GM18868 (cell line): ENCODE measurements around the gene MAP3K20.
A peak's percentile ranks its signal among the peaks of the same experiment; 100 is the strongest.

Experiments
- ATAC-seq: cut with Tn5 transposase; IDR thresholded peaks from one replicate; pipeline ENCODE4 v1.9.1; 2021; ENCODE audit warnings: mild to moderate bottlenecking, moderate library complexity; ENCODE audit not compliant: unreplicated experiment

Gene MAP3K20

DNA sequence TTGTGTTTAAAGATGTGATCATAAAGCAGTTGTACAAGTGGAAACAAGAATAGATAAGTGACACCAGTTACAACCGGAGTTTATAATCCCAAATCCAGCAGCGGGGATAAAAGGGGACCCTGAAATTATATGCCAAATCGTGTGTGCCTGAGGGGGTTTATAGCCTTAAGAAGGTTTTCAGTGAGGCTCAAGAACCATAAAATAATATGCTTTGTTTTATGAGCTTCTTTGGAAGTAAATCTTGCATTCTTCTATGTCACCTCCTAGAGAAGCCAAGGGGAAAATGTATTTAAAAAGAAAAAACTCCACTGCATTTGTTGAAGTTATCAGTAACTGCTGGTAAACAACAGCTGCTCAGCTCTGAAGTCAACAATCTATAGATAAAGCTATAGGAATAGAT is 25.8 kb upstream of the MAP3K20 start:
- ATAC-seq: no peak

DNA sequence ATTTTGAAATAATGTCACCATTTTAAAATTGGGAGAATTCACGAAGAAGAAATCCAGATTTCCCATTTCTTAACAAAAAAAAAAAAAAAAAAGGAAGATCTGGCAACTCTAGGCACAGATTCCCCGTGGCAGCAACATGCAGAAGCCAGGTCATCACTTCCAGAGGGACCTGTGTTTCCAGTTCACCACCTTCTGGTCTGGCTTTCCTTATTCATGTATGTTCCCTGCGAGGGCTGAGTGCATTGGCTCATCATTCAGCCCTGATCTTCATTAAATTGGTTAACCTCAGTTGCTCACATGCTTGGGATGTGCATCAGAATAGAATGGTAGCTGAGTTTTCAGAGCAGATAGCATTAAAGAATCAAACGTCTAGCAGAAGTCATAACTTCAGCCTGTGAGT is 25.0 kb upstream of the MAP3K20 start:
- ATAC-seq: no peak

DNA sequence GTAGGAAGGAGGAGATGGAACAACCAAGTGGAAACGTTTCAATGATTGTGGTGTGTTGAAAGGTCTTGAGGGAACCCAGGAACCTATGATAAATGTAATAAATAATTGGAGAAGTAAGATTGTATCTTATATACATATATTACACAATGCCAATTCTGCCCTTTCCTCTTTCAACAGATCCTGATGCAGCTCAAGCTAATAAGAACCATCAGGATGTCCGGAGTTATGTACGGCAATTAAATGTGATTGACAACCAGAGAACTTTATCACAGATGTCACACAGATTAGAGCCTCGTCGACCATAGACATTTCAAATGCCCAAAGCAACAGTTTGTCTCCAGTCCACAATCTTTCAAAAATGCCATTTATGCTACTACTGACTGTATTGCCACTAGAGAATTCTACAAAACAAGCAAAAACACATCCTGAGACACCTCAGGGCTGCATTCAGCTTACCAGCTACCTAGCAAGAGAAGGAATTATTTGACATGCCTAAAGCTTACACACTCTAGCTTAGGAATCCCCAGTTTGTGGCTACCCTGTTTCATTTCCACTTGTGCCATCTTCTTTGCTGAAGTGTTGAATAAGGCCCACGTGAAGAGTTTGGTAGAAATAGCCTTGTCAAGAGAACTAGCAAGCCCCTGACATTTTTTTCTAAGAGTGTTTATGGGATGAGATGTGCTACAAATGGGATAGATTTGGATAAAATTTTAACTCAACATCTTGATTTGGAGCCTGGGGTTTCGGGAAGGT is 24.0 kb upstream of the MAP3K20 start:
- ATAC-seq: no peak

DNA sequence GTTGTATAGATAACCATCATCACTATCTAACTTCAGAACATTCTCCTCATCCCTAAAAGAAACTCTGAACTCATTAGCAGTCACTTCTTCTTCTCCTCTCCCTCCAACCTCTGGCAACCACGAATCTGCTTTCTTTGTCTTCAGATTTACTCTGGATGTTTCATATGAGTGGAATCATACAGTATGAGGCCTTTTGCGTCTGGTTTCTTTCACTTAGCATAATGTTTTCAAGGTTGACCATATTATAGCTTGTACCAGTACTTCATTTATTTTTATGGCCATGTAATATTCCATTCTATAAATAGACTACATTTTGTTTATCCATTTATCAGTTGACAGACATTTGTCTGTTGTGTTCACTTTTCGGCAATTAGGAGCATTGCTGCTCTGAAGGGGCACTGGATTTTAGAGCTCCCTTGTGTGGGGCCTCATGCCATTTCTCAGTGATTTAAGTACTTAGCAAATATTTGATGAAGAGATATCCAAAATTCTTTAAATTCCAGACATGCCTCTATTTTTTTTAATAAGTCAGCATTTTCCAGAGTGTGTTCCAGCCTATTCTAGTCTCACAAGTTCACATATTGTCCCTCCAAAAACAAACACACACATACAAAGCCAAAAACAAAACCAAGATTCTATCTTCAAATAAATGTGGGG is 22.5 kb upstream of the MAP3K20 start:
- no peak for ATAC-seq

DNA sequence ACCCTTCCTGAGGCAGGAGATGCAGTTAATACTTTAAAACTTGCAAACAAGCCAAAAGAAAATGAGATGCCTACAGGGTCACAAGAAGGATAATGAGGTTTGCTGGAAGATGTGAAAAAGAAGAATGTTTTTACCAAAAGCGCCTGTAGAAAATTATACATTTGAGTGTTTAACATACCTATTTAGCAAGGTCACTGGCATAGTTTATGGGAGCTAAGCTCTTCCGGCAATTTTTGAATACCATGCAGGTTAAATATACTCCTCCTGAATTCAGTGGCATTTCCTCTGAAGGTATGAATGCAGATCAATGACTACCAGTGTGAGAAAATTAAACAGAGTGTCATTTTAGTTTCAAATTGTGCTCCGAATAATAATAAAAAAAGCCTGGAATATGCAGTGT is 21.2 kb upstream of the MAP3K20 start:
- ATAC-seq: no peak

DNA sequence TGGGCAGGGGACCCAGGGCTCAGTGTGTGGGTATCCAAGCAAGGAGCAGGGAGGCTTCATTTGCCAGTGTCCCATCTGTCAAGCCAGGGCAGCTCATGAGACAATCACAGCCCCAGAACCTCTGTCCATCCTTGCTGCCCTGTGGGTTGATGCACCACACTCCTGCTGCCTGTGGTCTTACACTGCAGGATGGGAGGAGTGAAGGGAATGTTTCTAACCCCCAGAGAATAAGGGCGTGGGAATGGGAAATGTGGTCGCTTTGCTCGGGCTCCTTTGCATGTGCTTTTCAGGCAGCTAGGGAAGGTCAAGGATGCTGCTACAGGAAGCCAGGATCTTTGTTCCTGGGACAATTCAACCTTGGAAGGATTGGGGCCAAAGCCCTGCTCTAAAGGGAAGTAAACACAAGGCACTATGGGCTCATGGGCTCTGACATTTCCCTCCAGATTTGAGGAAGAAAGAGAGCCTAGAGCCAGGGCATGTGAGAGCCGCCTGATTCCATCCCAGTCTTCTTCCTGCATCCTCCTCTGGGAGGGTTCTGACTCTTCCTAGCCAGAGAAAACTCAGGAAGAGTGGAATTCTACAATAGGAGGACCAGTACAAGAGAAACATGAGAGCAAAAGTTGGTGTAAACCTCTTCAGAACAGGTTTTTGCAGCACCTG is 18.8 kb upstream of the MAP3K20 start:
- ATAC-seq: no peak

DNA sequence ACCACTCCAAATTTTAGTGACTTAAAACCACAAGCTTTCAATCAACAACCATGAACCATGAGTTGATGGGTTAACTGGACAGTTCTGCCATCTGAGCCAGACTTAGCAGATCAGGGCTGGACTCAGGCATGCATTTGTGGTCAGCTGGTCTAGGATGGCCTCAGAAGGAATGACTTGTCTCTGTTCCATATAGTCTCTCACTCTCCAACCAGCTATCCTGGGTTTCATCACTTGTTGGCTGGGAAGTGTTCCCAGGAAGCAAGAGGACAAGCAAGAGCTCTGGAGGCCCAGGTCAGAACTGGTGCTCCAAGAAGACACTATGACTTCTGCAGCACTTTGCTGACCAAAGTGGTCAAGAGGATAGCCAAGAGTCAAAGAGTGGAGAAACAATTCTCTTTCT is 17.5 kb upstream of the MAP3K20 start:
- ATAC-seq: no peak

DNA sequence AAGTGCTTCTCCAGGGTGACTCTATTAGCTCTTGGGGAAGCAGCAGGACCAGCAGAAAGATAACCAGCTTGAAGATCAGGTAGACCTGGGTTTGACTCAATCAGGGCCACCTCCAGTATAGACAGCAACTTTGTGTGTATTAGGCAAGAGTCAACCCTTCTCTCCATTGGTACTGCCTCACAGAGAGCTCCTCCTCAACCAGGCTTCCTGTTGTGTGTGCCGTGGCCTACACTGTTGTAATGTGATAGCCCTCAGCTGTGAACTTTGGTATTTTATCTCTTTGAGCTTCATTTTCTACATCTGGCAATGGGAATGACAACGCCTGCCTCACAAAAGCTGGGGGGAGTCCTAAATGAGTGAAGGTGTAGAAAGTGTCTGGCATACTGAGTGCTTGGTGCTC is 17.0 kb upstream of the MAP3K20 start:
- no peak for ATAC-seq

DNA sequence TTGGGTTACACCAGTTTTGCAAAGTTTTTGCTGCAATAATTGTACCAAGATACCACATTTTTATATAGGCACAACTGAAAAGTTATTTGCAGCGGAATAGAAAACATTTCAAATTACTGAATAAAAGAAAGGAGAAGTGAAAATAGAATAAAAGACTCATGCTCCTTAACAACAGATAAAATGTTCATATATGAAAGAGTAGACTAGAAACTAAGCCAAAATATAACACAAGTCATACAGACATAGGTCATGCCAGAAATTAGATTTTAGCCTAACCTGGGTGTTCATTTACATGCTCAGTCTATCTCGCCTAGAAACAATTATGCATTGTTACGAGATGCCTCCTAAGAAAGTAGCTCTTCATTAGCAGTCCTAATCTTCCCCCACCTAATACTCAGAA is 16.4 kb upstream of the MAP3K20 start:
- no peak for ATAC-seq

DNA sequence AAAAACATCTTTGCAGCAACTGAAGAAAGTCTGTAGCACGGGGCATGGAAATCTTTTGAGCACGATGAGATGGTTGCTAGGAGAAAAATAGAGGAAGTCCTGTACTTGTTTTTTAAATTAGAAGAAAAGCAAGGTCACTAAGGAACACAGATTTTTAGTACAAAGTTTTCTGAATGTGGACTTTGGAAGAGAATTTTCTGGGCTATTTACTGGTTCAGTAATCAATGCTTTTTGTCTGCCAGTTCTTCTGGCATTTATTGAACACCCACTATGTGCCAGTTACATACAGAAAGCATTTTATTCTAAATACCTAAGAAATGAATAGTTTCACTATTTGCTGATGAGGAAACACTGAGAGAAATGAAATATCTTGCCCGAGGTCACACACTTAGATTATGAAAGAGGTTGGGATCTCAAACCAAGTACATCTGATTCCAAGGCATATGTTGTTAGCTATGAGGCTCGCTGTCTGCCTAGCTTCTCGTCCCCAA is 15.6 kb upstream of the MAP3K20 start:
- no peak for ATAC-seq

DNA sequence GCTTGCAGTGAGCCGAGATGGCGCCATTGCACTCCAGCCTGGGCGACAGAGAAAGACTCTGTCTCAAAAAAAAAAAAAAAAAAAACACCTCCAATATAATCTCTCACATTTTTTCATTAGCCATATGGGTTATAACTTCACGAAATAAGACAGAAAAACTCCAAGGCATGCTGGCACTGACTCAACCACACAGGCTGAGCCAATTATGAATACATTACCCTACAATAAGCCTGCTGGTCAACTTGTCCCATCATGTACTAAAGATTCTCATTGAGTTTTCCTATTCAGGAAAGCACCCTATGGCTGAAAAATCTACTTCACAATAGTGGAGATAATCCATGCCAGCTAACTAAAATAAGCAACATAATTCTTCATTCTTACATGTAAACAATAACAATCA is 12.8 kb upstream of the MAP3K20 start:
- ATAC-seq: no peak

DNA sequence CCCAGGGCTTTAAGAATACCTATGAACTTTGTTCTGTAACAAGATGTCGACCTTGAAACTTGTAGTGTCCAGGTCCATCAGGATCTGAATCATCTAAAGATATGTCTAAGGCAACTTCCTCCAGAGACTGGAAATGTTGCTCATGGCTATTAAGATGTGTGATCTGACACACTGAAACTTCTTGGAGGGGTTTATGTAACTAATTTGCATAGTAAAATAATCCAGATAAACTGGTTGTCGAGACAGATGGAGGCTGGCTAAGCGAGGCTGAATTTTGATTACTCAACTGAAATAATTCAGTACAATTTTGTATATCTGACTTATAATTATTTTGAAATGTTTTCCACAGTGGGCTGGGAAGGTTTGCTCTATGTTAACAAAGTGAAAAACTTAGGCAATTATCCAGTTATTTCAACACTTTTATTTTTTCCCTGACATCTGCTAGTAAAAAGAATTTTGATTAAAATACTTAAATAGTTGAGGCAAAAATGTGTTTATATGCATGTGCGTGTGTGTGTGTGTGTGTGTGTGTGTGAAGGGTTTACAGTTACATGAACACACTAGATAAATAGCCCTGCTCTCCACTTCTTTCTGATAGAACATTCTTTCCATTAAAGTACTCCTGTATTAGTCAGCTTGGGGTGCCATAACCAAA is 11.4 kb upstream of the MAP3K20 start:
- ATAC-seq: no peak

DNA sequence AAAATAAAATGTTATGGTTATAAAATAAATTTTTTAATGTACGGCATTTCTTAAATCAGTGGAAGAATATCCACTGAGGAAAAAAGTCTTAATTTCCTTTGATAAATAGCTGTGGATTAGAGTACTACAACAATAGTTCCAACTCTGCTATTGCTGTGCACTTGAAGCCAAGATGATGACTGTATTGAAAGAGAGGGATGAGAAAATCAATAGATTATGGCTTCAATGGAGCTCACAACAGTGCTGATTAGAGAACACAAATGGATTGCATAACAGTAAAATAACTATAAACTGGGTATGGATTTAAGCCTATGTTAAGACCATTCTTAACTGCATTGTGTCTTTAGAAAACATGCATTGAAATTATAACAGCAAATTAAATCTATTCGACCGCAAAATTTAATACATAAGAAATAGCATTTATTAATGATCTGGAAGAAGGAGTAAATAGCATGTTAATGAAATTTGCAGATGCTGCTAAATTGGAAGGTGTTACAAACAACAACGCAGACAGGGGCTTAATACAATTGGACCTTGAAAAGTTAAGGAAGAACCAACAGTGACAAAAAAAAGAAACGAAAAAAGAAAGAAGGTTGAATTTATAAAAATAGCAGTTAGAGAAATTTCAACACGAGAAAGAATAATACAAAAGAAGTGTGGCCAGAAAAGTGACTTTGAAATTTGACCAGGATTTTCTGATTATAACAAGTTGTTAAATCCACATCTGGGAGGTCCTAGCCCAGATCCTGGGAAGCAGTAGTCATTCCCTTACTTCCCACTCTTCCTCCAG is 8.6 kb upstream of the MAP3K20 start:
- ATAC-seq: no peak

DNA sequence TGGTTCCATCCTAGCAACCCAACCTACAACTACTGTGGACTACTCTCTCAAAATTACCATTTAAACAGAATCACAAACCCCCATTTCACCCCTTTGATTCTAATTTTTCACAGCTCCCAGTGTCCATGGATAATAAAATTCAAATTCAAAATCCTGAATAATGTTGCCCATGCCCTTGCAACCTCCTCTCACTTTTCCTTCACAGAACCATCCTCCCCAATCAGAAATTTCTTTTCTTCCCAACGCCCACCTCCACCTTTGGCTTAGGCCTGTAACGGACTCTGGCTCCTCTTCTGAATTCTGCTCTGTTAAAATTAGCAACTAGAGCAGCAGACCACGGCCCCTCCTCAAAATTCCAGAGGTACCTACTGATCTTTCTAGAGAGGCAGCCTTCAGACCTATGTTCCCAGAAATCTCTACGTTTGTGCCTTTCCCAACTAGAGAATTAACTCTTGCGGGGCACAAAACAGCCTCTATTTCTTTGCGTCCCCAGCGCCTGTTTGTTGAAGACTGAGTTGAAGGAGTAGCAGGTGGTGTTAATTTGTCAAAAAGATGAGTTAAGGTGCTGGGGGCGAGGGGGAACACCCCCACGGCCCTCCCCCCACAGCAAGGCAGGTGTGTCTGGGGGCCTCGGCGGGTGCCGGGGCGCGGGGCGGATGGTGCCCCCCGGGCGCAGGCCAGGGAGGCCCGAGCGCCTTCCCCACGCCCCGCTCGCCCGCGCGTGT is 428 bp upstream of the MAP3K20 start:
- ATAC-seq: no peak

DNA sequence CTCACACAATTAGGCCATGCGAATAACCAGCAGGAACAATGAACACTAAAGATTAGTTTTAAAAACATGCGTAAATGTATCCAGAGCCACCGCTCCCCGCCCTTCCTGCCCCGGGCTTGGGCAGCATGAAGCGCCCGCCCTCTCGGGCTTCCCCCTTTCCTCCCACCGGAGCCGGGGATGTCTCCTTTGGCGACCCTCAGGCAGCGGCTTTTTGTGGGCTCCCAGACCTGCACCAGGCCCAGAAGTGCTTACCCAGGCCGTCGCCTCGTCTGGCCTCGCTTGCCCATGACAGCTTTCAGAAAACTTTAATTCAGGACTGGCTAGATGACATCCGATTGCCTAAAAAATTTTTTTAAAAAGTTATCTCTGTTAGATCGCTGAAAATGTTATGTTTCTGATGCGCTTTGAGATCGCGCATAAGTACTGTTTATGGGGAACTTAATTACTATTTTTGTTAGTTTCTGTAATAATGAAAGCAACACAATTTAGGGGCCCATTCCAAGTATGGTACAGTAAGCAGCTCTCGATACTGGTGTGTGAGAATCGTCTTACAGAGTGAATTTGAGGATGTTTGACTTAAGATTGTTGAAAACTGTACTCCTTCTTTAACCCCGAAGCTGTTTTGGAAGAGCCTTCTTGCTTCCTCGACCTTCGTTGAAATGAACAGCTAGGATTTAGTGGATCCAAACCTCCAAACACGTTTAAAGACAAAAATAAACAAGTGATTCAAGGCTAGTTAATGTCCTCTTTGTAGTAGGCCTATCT is 1.1 kb downstream of the MAP3K20 start:
- ATAC-seq: peak; percentile 32

DNA sequence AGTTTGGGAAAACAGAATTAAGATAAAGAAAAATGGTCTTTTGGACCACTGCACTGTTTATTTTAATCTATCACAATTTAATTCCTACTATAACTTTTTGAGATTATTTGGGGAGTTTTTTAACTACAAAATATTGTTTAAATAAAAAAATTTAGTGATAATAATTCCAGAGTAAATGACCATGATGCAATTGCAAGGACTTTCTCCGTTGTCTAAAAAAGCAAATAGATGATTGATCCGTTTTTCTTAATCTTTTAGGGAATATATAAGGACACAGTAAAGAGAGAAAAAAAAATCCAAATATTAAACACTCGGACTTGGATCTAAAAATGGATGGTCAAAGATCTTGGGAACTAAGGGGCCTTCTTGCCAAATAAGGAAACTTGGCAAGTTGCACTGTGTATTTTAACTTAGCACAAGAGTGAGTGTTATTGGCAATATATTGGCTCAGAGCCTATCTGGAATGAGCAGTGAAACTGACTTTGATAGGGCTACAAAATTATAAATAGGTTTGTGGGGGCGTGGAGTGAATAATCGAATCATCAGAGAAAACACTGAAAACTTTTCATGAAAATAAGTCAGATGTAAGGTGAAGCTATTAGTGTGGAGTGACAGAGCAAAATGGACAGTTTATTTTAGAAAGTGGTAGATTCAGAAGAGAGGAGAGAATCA is 2.0 kb downstream of the MAP3K20 start:
- no peak for ATAC-seq

DNA sequence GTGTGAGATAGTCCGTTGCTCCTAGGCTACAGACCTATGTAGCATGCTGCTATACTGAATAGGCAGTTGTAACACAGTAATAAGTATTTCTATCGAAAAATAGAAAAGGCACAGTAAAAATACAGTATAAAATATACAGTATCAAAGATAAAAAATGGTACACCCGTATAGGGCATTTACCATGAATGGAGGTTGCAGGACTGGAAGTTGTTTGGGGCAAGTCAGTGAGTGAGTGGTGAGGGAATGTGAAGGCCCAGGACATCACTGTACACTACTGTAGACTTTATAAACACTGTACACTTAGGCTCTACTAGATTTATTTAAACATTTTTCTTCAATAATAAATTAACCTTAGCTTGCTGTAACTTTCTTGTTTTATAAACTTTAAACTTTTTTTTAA is 3.5 kb downstream of the MAP3K20 start:
- ATAC-seq: no peak

DNA sequence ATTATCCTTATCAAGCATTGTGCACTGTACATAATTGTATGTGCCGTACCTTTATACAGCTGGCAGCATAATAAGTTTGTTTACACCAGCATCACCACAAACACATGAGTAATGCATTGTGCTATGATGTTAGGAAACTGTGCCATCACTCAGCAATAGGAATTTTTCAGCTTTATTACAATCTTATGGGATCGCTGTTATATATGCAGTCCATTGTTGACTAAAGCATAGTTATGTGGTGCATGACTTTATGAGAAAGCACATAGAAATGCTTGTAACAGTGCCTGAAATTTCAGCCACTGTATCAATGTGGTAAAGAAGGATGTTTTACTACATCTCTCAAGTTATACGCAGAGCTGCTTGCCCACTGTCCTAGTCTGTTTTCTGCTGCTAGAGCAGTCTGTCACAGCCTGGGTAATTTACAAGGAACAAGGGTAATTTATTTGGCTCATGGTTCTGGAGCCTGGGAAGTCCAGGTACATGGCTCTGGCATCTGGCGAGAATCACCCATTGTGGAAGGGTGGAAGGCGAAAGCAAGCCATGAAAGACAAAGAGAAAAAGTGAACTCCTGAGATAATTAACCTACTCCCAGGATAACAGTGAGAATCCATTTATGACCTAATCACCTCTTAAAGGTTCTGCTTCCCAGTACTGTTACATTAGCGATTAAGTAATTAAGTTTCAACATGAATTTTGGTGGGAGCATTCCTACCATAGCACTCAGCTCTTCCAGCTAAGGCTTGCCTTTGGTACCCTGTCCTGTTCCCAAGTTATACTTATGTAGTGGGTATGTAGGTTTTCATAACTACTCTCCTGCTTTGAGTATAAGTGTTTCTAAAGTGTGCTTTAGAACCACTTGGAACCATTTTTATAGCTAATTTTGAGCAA is 4.6 kb downstream of the MAP3K20 start:
- no peak for ATAC-seq
